Neuronal stem cell (in vitro differentiated cells): Measurements from ENCODE around the gene MYOZ1.
A peak's percentile ranks its signal among the peaks of the same experiment; 100 is the strongest.

Experiments
- DNase-seq: peaks from one replicate; pipeline ENCODE4 v3.0.0-alpha.2; 2013; ENCODE audit warnings: low spot score
- H2AFZ ChIP-seq: one replicate; pipeline ENCODE4 v1.6.1; 2013; ENCODE audit warnings: mild to moderate bottlenecking, low read length, inconsistent platforms
- H2AK5ac ChIP-seq: 2 replicates; pipeline ENCODE4 v1.6.1; 2013; ENCODE audit warnings: low read depth, mild to moderate bottlenecking, inconsistent platforms, low read length, moderate library complexity, mixed read lengths
- H2BK120ac ChIP-seq: 2 replicates; pipeline ENCODE4 v1.6.1; 2013; ENCODE audit warnings: low read depth, mild to moderate bottlenecking, inconsistent platforms, low read length, moderate library complexity, mixed read lengths
- H2BK12ac ChIP-seq: one replicate; pipeline ENCODE4 v1.6.1; 2013; ENCODE audit warnings: low read length, inconsistent platforms
- H2BK15ac ChIP-seq: 2 replicates; pipeline ENCODE4 v1.6.1; 2013; ENCODE audit warnings: mild to moderate bottlenecking, low read length, inconsistent platforms, mixed read lengths
- H2BK5ac ChIP-seq: one replicate; pipeline ENCODE4 v1.6.1; 2013; ENCODE audit warnings: inconsistent platforms, mild to moderate bottlenecking, low read length, moderate library complexity
- H3K14ac ChIP-seq: one replicate; pipeline ENCODE4 v1.6.1; 2013; ENCODE audit warnings: low read length, inconsistent platforms
- H3K18ac ChIP-seq: 2 replicates; pipeline ENCODE4 v1.6.1; 2013; ENCODE audit warnings: low read length, inconsistent platforms
- H3K23ac ChIP-seq: 2 replicates; pipeline ENCODE4 v1.6.1; 2013; ENCODE audit warnings: low read depth, mild to moderate bottlenecking, mixed read lengths, low read length, inconsistent platforms; ENCODE audit not compliant: poor library complexity
- H3K27ac ChIP-seq: replicated peaks from 3 replicates; pipeline ENCODE4 v1.5.1; 2013; ENCODE audit warnings: low read length, inconsistent platforms
- H3K27me3 ChIP-seq, 3 experiments: 2 replicates each; pipeline ENCODE4 v1.6.1; 2013; ENCODE audit warnings: low read length in 3 of 3, mild to moderate bottlenecking in 2 of 3, inconsistent platforms in 1 of 3, low read depth in 1 of 3, mixed read lengths in 1 of 3, moderate library complexity in 1 of 3; ENCODE audit not compliant: control insufficient read depth in 3 of 3, insufficient read depth in 3 of 3
- H3K36me3 ChIP-seq, 2 donors: replicated peaks in 1 of 2; 2 replicates each; pipeline ENCODE4 v1.6.1; 2013; ENCODE audit warnings: low read length in 2 of 2; ENCODE audit not compliant: control insufficient read depth in 2 of 2, insufficient read depth in 2 of 2
- H3K4ac ChIP-seq: 2 replicates; pipeline ENCODE4 v1.6.1; 2013; ENCODE audit warnings: inconsistent platforms, mild to moderate bottlenecking, low read length, moderate library complexity
- H3K4me1 ChIP-seq, 2 donors: 1 replicate in 1 of 2; 2 replicates in 1 of 2; pipeline ENCODE4 v1.6.1; 2013; ENCODE audit warnings: low read length in 2 of 2, low read depth in 1 of 2; ENCODE audit not compliant: control insufficient read depth in 2 of 2, insufficient read depth in 1 of 2
- H3K4me2 ChIP-seq: one replicate; pipeline ENCODE4 v1.6.1; 2013; ENCODE audit warnings: mild to moderate bottlenecking, low read length, inconsistent platforms; ENCODE audit not compliant: insufficient read depth, poor library complexity, severe bottlenecking
- H3K4me3 ChIP-seq, 2 donors: 2 replicates each; pipeline ENCODE4 v1.5.1; 2013; ENCODE audit warnings: low read length in 2 of 2, mild to moderate bottlenecking in 2 of 2, inconsistent platforms in 1 of 2, moderate library complexity in 1 of 2
- H3K79me1 ChIP-seq: one replicate; pipeline ENCODE4 v1.6.1; 2013; ENCODE audit warnings: low read depth, mild to moderate bottlenecking, inconsistent platforms, low read length, moderate library complexity
- H3K9ac ChIP-seq: one replicate; pipeline ENCODE4 v1.6.1; 2013; ENCODE audit warnings: mild to moderate bottlenecking, low read depth, low read length, inconsistent platforms; ENCODE audit not compliant: poor library complexity
- H3K9me3 ChIP-seq, 2 donors: replicated peaks in 1 of 2; 2 replicates each; pipeline versions ENCODE3 to v1.6.1; 2013; ENCODE audit warnings: low read length in 2 of 2, mild to moderate bottlenecking in 2 of 2, inconsistent platforms in 1 of 2, low read depth in 1 of 2, mixed read lengths in 1 of 2, moderate library complexity in 1 of 2; ENCODE audit not compliant: control insufficient read depth in 2 of 2, insufficient read depth in 1 of 2
- H4K8ac ChIP-seq: one replicate; pipeline ENCODE4 v1.6.1; 2013; ENCODE audit warnings: low read depth, mild to moderate bottlenecking, inconsistent platforms, low read length, moderate library complexity
- H4K91ac ChIP-seq: one replicate; pipeline ENCODE4 v1.6.1; 2013; ENCODE audit warnings: low read length, low read depth, mild to moderate bottlenecking, inconsistent platforms; ENCODE audit not compliant: poor library complexity
- WGBS, 2 donors: extraction: QIAGEN DNeasy Blood & Tissue Kit; methylation state at CpG; one replicate each; pipeline ENCODE4 v1.1.7; 2013; ENCODE audit warnings: missing lambda C conversion rate in 2 of 2, mixed read lengths in 1 of 2; ENCODE audit not compliant: insufficient read length in 2 of 2, insufficient replicate concordance in 1 of 2; ENCODE audit errors: extremely low coverage in 2 of 2; 5-methylcytosine and 5-hydroxymethylcytosine counted together

The MYOZ1 gene

DNA sequence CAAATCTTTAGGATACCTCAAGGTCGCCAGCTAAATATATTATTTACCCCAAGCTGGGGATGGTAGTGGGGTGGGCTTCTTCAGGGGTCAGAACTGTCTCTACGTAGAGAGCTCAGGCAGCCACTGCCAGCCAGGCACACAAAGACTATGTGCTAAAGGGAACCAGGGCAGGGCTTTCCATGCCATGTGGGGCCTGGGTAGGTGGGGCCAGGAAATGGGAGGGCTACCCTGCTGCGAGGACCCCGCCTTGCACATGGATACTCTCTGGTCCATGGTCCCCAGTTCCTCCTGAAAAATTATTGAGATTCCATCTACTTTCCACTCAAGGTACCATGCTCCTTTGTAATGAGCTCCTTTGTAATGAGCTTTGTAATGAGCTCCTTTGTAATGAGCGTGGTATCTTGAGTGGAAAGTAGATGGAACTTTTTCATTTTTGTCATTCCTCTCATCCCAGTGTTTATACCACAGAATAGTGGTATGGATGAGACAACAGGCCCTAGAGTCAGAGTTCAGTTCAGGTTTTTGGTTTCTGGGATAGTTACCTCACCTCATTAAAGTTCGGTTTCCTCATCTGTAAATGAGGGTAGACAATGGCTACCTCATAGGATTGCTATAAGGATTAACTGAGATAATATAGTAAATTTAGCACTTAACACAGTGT is 8.7 kb upstream of the MYOZ1 start:
- no peaks in the 10 kb centered on the region for H3K36me3 ChIP-seq
- H4K91ac ChIP-seq, result no peak overlapping the region
- no peak overlapping the region for H3K23ac ChIP-seq
- peaks cover 1% of the 10 kb centered on the region for H3K79me1 ChIP-seq
- H2AFZ ChIP-seq, result no peak overlapping the region
- H3K4ac ChIP-seq, result no peak overlapping the region
- no peak overlapping the region for H2AK5ac ChIP-seq
- DNase-seq, result no peak
- H3K4me3 ChIP-seq, result no peak overlapping the region
- H3K4me2 ChIP-seq, result no peak overlapping the region
- peaks cover 0 to 22% of the 10 kb centered on the region in 2 donors for H3K4me1 ChIP-seq
- no peak overlapping the region for H2BK5ac ChIP-seq
- peak overlapping the region; percentile 25 for H3K18ac ChIP-seq
- H2BK12ac ChIP-seq, result no peak overlapping the region
- no peak overlapping the region for H3K27ac ChIP-seq
- WGBS, 2 donors, result no CpG with 5 or more reads among the region's 6 CpGs
- H3K27me3 ChIP-seq, result no peaks in the 10 kb centered on the region
- no peak overlapping the region for H3K14ac ChIP-seq
- H3K9ac ChIP-seq, result no peak overlapping the region
- no peaks in the 10 kb centered on the region for H3K9me3 ChIP-seq
- H4K8ac ChIP-seq, result no peak overlapping the region
- H2BK15ac ChIP-seq, result no peak overlapping the region
- no peak overlapping the region for H2BK120ac ChIP-seq

DNA sequence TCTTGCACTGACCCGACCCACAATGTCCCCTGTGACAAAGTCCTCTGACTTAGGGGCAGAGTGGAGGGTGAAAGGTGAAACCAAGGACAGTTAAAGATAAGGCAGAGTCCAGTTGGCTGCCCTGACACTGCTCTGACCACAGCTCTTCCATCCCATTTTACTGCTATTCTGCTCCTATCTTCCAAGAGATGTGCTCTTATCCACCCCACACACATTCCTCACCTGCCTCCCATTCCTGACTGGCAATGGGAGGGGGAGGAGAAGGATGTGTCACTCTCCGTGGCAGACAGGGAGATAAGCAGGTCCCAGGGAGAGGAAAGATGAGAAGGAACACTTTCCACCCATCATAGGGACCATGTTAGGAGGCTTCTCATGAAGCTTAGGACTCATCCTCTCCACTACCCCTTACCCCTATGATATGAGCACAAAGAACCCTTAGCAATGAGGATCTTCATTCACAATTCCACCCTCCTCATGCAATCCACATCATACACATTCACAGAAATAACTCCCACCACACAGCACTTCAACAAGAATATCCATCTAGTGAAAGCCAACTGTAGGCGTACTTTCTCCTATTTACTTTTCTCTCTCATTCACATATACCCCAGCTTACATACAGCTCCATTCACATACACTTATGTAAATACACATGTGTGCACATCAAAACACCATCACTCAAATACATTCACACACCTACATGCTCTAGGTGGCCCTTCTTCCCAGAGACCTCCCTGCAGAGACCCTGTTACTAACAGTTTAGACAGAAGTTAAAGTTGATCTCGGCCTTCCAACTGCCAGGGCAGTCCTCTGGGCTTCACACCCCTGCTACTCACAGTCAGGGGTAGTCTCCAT is 7.9 kb upstream of the MYOZ1 start:
- Histone ChIP-seq H3K4me2 (peak overlapping the region; percentile 92), H3K36me3 (no peaks in the 10 kb centered on the region), H3K4ac (no peak overlapping the region), H3K27ac (no peak overlapping the region), H2BK5ac (no peak overlapping the region), H2BK15ac (no peak overlapping the region), H3K23ac (no peak overlapping the region), H3K4me1 (peaks cover 0 to 22% of the 10 kb centered on the region in 2 donors), H3K18ac (no peak overlapping the region), H3K4me3 (no peak overlapping the region), H2AK5ac (no peak overlapping the region), H2BK120ac (no peak overlapping the region), H3K14ac (no peak overlapping the region), H4K8ac (no peak overlapping the region), H3K27me3 (no peaks in the 10 kb centered on the region), H2AFZ (no peak overlapping the region), H3K9me3 (no peaks in the 10 kb centered on the region), H4K91ac (no peak overlapping the region), H3K9ac (no peak overlapping the region), H3K79me1 (peaks cover 1% of the 10 kb centered on the region), H2BK12ac (no peak overlapping the region)
- no peak for DNase-seq
- WGBS, 2 donors, result no CpG with 5 or more reads among the region's 4 CpGs

DNA sequence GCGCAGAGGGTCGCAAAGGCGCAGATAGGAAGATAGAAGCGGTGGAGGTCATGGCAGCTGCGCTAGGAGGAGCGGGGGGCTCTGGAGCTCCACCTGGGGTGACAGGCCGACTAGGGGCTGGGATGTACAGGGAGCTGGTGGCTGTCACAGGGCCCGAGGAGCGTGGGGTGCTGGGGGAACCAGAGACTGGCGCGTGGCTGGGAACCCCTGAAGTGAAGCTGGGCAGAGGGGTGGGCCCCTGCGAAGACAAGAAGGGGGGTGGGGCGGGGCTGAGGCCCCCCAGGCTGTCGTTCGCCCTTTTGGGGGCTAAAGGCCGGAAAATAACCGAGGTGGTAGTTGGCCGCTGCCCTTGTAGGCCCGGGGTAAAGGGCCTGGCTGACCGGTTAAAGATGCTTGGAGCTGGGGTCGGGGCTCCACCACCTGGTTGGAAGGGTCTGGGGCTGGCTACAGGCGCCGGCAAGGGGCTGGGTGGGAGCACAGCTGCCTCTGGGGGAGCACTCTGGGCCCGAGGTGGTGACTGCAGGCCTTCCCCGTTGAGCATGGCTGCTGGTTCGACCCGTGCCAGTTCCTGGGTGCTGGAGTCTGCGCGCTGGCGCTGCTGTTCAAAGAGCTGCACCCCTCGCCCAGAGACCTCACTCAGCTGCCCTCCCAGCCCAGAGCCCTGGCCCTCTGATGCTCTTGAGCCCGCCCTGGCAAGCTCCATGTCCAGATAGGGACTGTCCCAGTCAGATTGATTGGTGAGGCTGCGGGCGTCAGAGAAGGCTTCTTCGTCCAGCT is 6.8 kb upstream of the MYOZ1 start:
- H2BK12ac ChIP-seq, result peak overlapping the region; percentile 26
- peak overlapping the region; percentile 91 for H3K18ac ChIP-seq
- H2BK120ac ChIP-seq, result peak overlapping the region; percentile 64
- no peak for DNase-seq
- peaks cover 1% of the 10 kb centered on the region for H3K79me1 ChIP-seq
- H3K14ac ChIP-seq, result no peak overlapping the region
- no peak overlapping the region for H4K8ac ChIP-seq
- H3K4me3 ChIP-seq, result peak overlapping the region; percentile 55 to 85
- H3K27ac ChIP-seq, result peak overlapping the region; percentile 32
- no peaks in the 10 kb centered on the region for H3K27me3 ChIP-seq
- H4K91ac ChIP-seq, result peak overlapping the region; percentile 86
- H2BK15ac ChIP-seq, result peak overlapping the region; percentile 18
- WGBS, 2 donors, result no CpG with 5 or more reads among the region's 35 CpGs
- no peak overlapping the region for H3K4ac ChIP-seq
- H2AK5ac ChIP-seq, result peak overlapping the region; percentile 77
- peak overlapping the region; percentile 92 for H3K4me2 ChIP-seq
- H2AFZ ChIP-seq, result peak overlapping the region; percentile 95
- H3K9ac ChIP-seq, result peak overlapping the region; percentile 79
- H3K36me3 ChIP-seq, result no peaks in the 10 kb centered on the region
- peak overlapping the region; percentile 54 for H2BK5ac ChIP-seq
- H3K23ac ChIP-seq, result peak overlapping the region; percentile 44
- peaks cover 0 to 22% of the 10 kb centered on the region in 2 donors for H3K4me1 ChIP-seq
- H3K9me3 ChIP-seq, result no peaks in the 10 kb centered on the region
